Measurements from ENCODE around the gene IFT20. TPM values are rescaled to one million over a fixed set of nuclear protein-coding genes. Genes with fewer than 3 reads are reported as not detected.
"Not testable (repeated sequence)": the region's sequence is repeated elsewhere in the genome, so short reads cannot be mapped to it uniquely, and the experiment has no call there.

Gene IFT20
- total and polyA plus RNA-seq, 2 experiments from 2014 or later, result 41.9 to 73.8 TPM

GRCh38 chr17:28293994-28294393 is 41.3 kb downstream of the IFT20 start:
- no peak for TF ChIP-seq CTCF (IDR thresholded peaks at IDR 0.05; ENCODE audit: low read depth, low read length)
- Histone ChIP-seq H3K4me1 (ENCODE audit: low read depth) (no peaks in the 10 kb centered on the region), H3K27me3 (no peaks in the 10 kb centered on the region), H3K4me3 (no peak overlapping the region), H3K9me3 (ENCODE audit: low read depth) (no peaks in the 10 kb centered on the region), H3K36me3 (no peaks in the 10 kb centered on the region), H3K27ac (no peak overlapping the region)
- DNase-seq (ENCODE audit: low read depth in 1 of 2, low spot score in 1 of 2), result no peak

GRCh38 chr17:28292878-28293277 is 42.4 kb downstream of the IFT20 start:
- not testable (repeated sequence) for H3K27me3 ChIP-seq; H3K4me3 ChIP-seq; H3K27ac ChIP-seq; DNase-seq (ENCODE audit: low read depth in 1 of 2, low spot score in 1 of 2); H3K36me3 ChIP-seq; H3K9me3 ChIP-seq (ENCODE audit: low read depth); H3K4me1 ChIP-seq (ENCODE audit: low read depth)

- Histone ChIP-seq H3K4me1 (ENCODE audit: low read depth) (no peaks in the 10 kb centered on the region), H3K9me3 (ENCODE audit: low read depth) (no peaks in the 10 kb centered on the region), H3K36me3 (no peaks in the 10 kb centered on the region), H3K4me3 (no peak overlapping the region), H3K27me3 (no peaks in the 10 kb centered on the region), H3K27ac (no peak overlapping the region)
- no peak for DNase-seq (ENCODE audit: low read depth in 1 of 2, low spot score in 1 of 2)
- no peak for TF ChIP-seq CTCF (IDR thresholded peaks at IDR 0.05; ENCODE audit: low read depth, low read length)
Observed at GRCh38 chr17:28291780-28292330, 43.4 kb downstream of the IFT20 start.

- Histone ChIP-seq H3K36me3 (no peaks in the 10 kb centered on the region), H3K4me3 (no peak overlapping the region), H3K9me3 (ENCODE audit: low read depth) (no peaks in the 10 kb centered on the region), H3K27me3 (no peaks in the 10 kb centered on the region), H3K4me1 (ENCODE audit: low read depth) (no peaks in the 10 kb centered on the region), H3K27ac (no peak overlapping the region)
- TF ChIP-seq CTCF (IDR thresholded peaks at IDR 0.05; ENCODE audit: low read depth, low read length), result no peak
- DNase-seq (ENCODE audit: low read depth in 1 of 2, low spot score in 1 of 2), result peak in 1 of 2 donors; percentile 6
Observed at GRCh38 chr17:28290703-28291102, 44.6 kb downstream of the IFT20 start.

- no peak for DNase-seq (ENCODE audit: low read depth in 1 of 2, low spot score in 1 of 2)
- no peak for TF ChIP-seq CTCF (IDR thresholded peaks at IDR 0.05; ENCODE audit: low read depth, low read length)
- H3K4me1 ChIP-seq (ENCODE audit: low read depth), result no peaks in the 10 kb centered on the region
- H3K9me3 ChIP-seq (ENCODE audit: low read depth), result no peaks in the 10 kb centered on the region
- no peaks in the 10 kb centered on the region for H3K36me3 ChIP-seq
- no peaks in the 10 kb centered on the region for H3K27me3 ChIP-seq
- no peak overlapping the region for H3K4me3 ChIP-seq
- H3K27ac ChIP-seq, result no peak overlapping the region
Observed at GRCh38 chr17:28285965-28286364, 49.3 kb downstream of the IFT20 start.

- no peak for TF ChIP-seq CTCF (IDR thresholded peaks at IDR 0.05; ENCODE audit: low read depth, low read length)
- Histone ChIP-seq H3K4me3 (no peak overlapping the region), H3K4me1 (ENCODE audit: low read depth) (no peaks in the 10 kb centered on the region), H3K27me3 (no peaks in the 10 kb centered on the region), H3K36me3 (no peaks in the 10 kb centered on the region), H3K9me3 (ENCODE audit: low read depth) (no peaks in the 10 kb centered on the region), H3K27ac (no peak overlapping the region)
- DNase-seq (ENCODE audit: low read depth in 1 of 2, low spot score in 1 of 2), result peak; percentile 8 to 73
Observed at GRCh38 chr17:28282596-28282995, 52.7 kb downstream of the IFT20 start.
